Ovary (tissue), 9 donors: ENCODE measurements around the gene LRRC58. TPM values are rescaled to one million over a fixed set of nuclear protein-coding genes. Genes with fewer than 3 reads are reported as not detected.

Experiments used
- DNase-seq, 5 donors: peaks; one replicate each; pipeline ENCODE4 v3.0.0-alpha.2; 2019 to 2020
- H3K27ac ChIP-seq, 2 donors: fragments of 200-600 bp; one replicate each; pipeline versions ENCODE4 v1.5.1 to v1.8.0; 2019 to 2022
- H3K27me3 ChIP-seq: fragments of 200-600 bp; one replicate; pipeline ENCODE4 v1.8.0; 2022
- H3K36me3 ChIP-seq: fragments of 200-600 bp; sonication (generic); one replicate; pipeline ENCODE4 v1.5.1; 2019
- H3K4me1 ChIP-seq: one replicate; pipeline ENCODE4 v1.8.1; 2013; ENCODE audit warnings: mild to moderate bottlenecking, moderate library complexity; ENCODE audit not compliant: insufficient read depth
- H3K4me3 ChIP-seq: fragments of 200-600 bp; sonication (generic); one replicate; pipeline ENCODE4 v1.5.1; 2017
- H3K9me3 ChIP-seq, 2 donors: fragments of 200-600 bp in 1 of 2; sonication (generic) in 1 of 2; one replicate each; pipeline versions ENCODE4 v1.5.1 to v1.8.1; 2013 to 2019; ENCODE audit warnings: mild to moderate bottlenecking in 1 of 2, moderate library complexity in 1 of 2
- EP300 ChIP-seq: sonication (generic); formaldehyde crosslinking; IDR thresholded peaks from one replicate; pipeline ENCODE4 v1.6.1; 2017; ENCODE audit warnings: antibody characterized with exemption
- POLR2A ChIP-seq: fragments of 450-650 bp; IDR thresholded peaks from one replicate; pipeline ENCODE4 v1.6.1; 2017; ENCODE audit warnings: antibody characterized with exemption, mild to moderate bottlenecking, moderate library complexity
- WGBS, 3 donors: extraction: QIAGEN DNeasy Blood & Tissue Kit in 1 of 3; methylation state at CpG; one replicate each; pipeline versions ENCODE4 v1.1.5 to v1.1.7; 2013 to 2017; 5-methylcytosine and 5-hydroxymethylcytosine counted together
- intact Hi-C, 4 donors: fragments of 100-400 bp; cut with DNase I; formaldehyde crosslinking; loops; one replicate each; pipeline versions ENCODE4 v1.11.0 to v1.15.1; 2022 to 2023
- polyA plus RNA-seq, 2 donors: library from polyadenylated mRNA; stranded (reverse); fragments of 200-250 nt in 1 of 2; fragments of 350-450 nt in 1 of 2; fragmentation: Illumina TruSeq in 1 of 2; extraction: RNeasy Lipid Tissue Mini Kit (QIAGEN cat#74804) in 1 of 2; gene quantifications; one replicate each; pipeline ENCODE4 v1.2.3, GENCODE V29; 2013 to 2014
- total RNA-seq, 7 donors: library from RNA; depleted of rRNA in 2 of 7; stranded (reverse); fragments of >200 nt in 2 of 7; fragmentation: NEBNext Ultra II Directional in 3 of 7; extraction: Animal tissue kit (Norgen Biotek cat#: 25700) in 3 of 7; gene quantifications; one replicate each; pipeline versions ENCODE4 v1.1.0 to v1.2.4, GENCODE V29; 2016 to 2023
- TF ChIP-seq, protein P1 (sequence below), 3 donors: fragments of 450-650 bp in 2 of 3; fragments of 200-600 bp in 1 of 3; IDR thresholded peaks; one replicate each; pipeline versions ENCODE4 v1.5.1 to v1.8.0; 2016 to 2022; ENCODE audit warnings: antibody characterized with exemption in 3 of 3, mild to moderate bottlenecking in 1 of 3
- donor health status: DM: no; HTN: no; CAD: no; lungs with moderate emphysema.
- donor health status: DM: no; HTN: no; CAD: no.
- donor health status: Bipolar disorder and iron deficiency.
- donor health status: DM: yes; HTN: yes; CAD: no.
- donor health status: DM: no; HTN: no; CAD: no.
- donor health status: DM: yes; HTN: yes; CAD: no.

The LRRC58 gene
- total and polyA plus RNA-seq, 9 donors, result 10.3 to 41.8 (median 31.2) TPM

DNA sequence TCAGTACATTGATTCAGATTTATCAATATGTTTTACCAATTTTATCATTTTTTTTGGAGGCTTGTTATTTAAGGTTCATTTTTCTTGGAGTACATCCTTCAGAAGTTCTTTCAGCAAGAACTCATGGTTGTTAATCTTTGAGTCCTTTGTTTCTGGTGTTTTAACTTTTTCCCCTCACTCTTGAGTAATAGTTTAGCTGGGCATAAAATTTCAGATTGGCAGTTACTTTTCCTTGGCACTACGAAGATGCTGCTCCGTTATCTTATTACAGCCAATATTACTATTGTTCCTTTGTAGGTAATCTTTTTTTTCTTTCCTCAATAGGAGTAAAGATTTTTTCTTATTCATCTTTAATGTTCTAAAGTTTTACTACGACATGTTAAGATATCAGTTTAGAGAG is 9.8 kb downstream of the LRRC58 start:
- Histone ChIP-seq H3K9me3 (no peaks in the 10 kb centered on the region), H3K27ac (no peak overlapping the region), H3K36me3 (no peaks in the 10 kb centered on the region), H3K4me1 (no peaks in the 10 kb centered on the region), H3K4me3 (no peak overlapping the region), H3K27me3 (no peaks in the 10 kb centered on the region)
- intact Hi-C loops, result no loop called here
- 97 to 100% (median 99%) methylated on average over 3 of the region's 3 CpGs for WGBS, 3 donors
- TF ChIP-seq, protein P1, sequence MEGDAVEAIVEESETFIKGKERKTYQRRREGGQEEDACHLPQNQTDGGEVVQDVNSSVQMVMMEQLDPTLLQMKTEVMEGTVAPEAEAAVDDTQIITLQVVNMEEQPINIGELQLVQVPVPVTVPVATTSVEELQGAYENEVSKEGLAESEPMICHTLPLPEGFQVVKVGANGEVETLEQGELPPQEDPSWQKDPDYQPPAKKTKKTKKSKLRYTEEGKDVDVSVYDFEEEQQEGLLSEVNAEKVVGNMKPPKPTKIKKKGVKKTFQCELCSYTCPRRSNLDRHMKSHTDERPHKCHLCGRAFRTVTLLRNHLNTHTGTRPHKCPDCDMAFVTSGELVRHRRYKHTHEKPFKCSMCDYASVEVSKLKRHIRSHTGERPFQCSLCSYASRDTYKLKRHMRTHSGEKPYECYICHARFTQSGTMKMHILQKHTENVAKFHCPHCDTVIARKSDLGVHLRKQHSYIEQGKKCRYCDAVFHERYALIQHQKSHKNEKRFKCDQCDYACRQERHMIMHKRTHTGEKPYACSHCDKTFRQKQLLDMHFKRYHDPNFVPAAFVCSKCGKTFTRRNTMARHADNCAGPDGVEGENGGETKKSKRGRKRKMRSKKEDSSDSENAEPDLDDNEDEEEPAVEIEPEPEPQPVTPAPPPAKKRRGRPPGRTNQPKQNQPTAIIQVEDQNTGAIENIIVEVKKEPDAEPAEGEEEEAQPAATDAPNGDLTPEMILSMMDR (IDR thresholded peaks at IDR 0.05), result no peak
- TF ChIP-seq POLR2A, result no peak
- TF ChIP-seq EP300, result no peak
- DNase-seq, result no peak

DNA sequence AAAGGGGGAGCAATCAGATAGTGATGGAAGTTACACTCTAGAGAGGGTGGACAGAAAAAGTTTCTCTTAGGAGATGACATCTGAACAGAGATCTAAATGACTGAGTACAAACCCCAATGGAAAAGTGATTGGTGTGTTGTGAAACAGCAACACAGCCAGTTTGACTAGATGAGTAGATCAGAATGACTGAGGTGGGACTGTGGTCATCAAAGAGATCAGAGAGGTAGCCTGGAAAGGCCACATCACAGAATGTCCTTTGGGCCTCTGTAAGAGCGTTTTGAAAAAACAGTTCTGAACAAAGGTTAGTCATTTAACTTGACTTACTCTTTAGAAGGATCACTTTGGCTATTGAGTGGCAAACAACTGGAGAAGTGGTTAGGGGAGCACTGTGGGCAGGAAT is 10.6 kb downstream of the LRRC58 start:
- Histone ChIP-seq H3K27ac (no peak overlapping the region), H3K9me3 (no peaks in the 10 kb centered on the region), H3K4me3 (no peak overlapping the region), H3K27me3 (no peaks in the 10 kb centered on the region), H3K36me3 (no peaks in the 10 kb centered on the region), H3K4me1 (no peaks in the 10 kb centered on the region)
- WGBS, 3 donors, result 88 to 98% (median 97%) methylated on average over 1 of the region's 1 CpG
- no peak for DNase-seq
- TF ChIP-seq, protein P1 (IDR thresholded peaks at IDR 0.05), result no peak
- no peak for TF ChIP-seq EP300
- TF ChIP-seq POLR2A, result no peak
- intact Hi-C loops, result no loop called here

DNA sequence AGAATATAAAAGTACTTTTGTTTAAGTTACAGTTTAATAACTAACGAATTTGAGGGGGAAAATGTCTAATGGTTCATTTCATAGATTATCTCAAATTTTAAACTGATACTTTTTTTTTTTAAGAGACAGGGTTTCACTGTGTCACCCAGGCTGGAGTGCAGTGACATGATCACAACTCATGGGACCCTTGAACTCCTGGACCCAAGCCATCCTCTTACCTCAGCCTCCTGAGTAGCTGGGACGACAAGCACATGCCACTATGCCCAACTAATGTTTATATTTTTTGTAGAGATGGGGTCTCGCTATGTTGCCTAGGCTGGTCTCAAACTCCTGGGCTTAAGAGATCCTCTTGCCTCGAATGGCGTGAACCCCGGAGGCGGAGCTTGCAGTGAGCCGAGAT is 16.5 kb downstream of the LRRC58 start:
- no peaks in the 10 kb centered on the region for H3K9me3 ChIP-seq
- H3K27me3 ChIP-seq, result no peaks in the 10 kb centered on the region
- no peak overlapping the region for H3K27ac ChIP-seq
- TF ChIP-seq EP300 (no peak), POLR2A (no peak)
- TF ChIP-seq, protein P1 (IDR thresholded peaks at IDR 0.05), result no peak
- no peak overlapping the region for H3K4me3 ChIP-seq
- no peak for DNase-seq
- WGBS, 3 donors, result 95 to 98% (median 97%) methylated on average over 8 of the region's 8 CpGs
- intact Hi-C loops, result no loop called here
- no peaks in the 10 kb centered on the region for H3K36me3 ChIP-seq
- H3K4me1 ChIP-seq, result no peaks in the 10 kb centered on the region

DNA sequence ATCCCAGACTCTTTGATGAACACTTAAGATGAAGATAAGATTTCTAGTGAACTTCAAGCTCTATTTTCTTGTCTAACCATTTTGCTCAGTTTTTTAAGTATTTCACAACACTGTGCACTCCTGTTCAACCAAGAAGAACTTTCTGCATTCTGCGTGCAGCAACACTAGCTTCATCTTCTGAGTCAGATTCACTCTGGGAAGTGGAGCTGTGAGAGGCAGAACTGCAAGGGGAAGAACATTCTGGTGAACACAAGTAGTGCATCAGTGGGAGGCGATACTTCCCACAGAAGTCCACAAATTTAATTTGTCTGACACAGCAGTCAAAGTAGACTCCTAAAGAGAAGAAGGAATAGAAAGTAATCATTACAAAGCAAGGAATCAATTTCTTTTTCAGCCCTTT is 18.1 kb downstream of the LRRC58 start:
- intact Hi-C loops, result no loop called here
- TF ChIP-seq POLR2A (no peak), EP300 (no peak)
- TF ChIP-seq, protein P1 (IDR thresholded peaks at IDR 0.05), result no peak
- Histone ChIP-seq H3K4me3 (no peak overlapping the region), H3K27me3 (no peaks in the 10 kb centered on the region), H3K9me3 (no peaks in the 10 kb centered on the region), H3K27ac (no peak overlapping the region), H3K36me3 (no peaks in the 10 kb centered on the region), H3K4me1 (no peaks in the 10 kb centered on the region)
- 97 to 99% (median 98%) methylated on average over 2 of the region's 2 CpGs for WGBS, 3 donors
- no peak for DNase-seq

DNA sequence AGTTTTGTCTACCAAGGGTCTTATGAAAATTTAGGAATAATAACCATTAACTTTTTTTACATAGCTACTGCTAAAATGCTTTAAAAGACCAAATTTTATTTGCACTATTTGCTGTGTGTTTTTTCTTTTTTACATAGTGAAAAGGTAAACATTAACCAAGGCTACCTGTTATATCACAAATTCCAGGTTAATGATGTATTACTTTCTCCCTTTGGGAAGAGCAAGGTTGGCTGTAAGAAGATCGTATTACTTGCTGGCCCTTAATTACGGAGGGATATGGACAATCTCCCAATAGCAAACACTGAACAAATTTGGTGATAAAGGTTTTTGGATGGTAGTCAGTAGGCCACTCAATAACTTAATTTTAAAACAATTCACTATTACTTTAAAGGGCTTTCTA is 22.4 kb downstream of the LRRC58 start:
- WGBS, 3 donors, result 92 to 93% (median 92%) methylated on average over 2 of the region's 2 CpGs
- DNase-seq, result no peak

More for the DNA sequence above, 22.4 kb downstream of the LRRC58 start:
- Histone ChIP-seq H3K27me3 (no peaks in the 10 kb centered on the region), H3K27ac (no peak overlapping the region), H3K4me1 (no peaks in the 10 kb centered on the region), H3K9me3 (no peaks in the 10 kb centered on the region), H3K4me3 (no peak overlapping the region), H3K36me3 (no peaks in the 10 kb centered on the region)
- intact Hi-C loops, result no loop called here
- TF ChIP-seq POLR2A, result no peak
- TF ChIP-seq, protein P1 (IDR thresholded peaks at IDR 0.05), result no peak
- TF ChIP-seq EP300, result no peak
